ENCODE results near the gene ZNF19. TPM values are rescaled to one million over a fixed set of nuclear protein-coding genes. Genes with fewer than 3 reads are reported as not detected.

ZNF19 gene
- total RNA-seq, 1 experiment from 2014 or later, result 11.1 TPM

DNA sequence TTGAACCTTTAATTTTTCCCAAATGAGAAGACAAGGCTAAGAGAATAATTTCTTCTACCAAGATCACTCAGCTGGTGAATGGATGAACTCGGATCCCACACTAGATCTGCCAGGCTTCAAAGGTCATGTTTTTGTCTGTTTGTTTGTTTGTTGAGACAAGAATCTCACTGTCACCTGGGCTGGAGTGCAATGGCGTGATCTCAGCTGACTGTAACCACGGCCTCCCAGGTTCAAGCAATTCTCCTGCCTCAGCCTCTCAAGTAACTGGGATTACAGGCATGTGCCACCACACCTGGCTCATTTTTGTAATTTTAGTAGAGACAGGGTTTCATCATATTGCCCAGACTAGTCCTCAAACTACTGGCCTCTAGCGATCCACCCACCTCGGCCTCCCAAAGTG is 6.6 kb downstream of the ZNF19 start:
- DNase-seq, result no peak
- Mint-ChIP-seq H3K27ac (ENCODE audit: unreplicated experiment) (no peak overlapping the region), H3K27me3 (ENCODE audit: unreplicated experiment) (no peaks in the 10 kb centered on the region), H3K36me3 (ENCODE audit: insufficient read depth, unreplicated experiment) (peaks cover 15% of the 10 kb centered on the region), H3K9me3 (ENCODE audit: low read depth, unreplicated experiment) (no peaks in the 10 kb centered on the region), H3K4me1 (ENCODE audit: low read depth, unreplicated experiment) (peaks cover 11% of the 10 kb centered on the region), H3K4me3 (ENCODE audit: low read depth, unreplicated experiment) (no peak overlapping the region)
- BruUV-seq (replicated peaks), result no TSS peak
- CTCF ChIA-PET, result interaction anchor here (0.6 kb wide), 1 partner anchor 15 kb away, joined by 3 read pairs; no protein-coding TSS in a partner anchor
- TF ChIP-seq, protein P1, sequence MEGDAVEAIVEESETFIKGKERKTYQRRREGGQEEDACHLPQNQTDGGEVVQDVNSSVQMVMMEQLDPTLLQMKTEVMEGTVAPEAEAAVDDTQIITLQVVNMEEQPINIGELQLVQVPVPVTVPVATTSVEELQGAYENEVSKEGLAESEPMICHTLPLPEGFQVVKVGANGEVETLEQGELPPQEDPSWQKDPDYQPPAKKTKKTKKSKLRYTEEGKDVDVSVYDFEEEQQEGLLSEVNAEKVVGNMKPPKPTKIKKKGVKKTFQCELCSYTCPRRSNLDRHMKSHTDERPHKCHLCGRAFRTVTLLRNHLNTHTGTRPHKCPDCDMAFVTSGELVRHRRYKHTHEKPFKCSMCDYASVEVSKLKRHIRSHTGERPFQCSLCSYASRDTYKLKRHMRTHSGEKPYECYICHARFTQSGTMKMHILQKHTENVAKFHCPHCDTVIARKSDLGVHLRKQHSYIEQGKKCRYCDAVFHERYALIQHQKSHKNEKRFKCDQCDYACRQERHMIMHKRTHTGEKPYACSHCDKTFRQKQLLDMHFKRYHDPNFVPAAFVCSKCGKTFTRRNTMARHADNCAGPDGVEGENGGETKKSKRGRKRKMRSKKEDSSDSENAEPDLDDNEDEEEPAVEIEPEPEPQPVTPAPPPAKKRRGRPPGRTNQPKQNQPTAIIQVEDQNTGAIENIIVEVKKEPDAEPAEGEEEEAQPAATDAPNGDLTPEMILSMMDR (IDR thresholded peaks at IDR 0.05; ENCODE audit: unreplicated experiment), result no peak
- intact Hi-C loops (cut with micrococcal nuclease; ENCODE audit: unreplicated experiment), result loop anchor here (5.0 kb wide), 2 partner anchors 55 to 125 kb away; no protein-coding TSS in a partner anchor

DNA sequence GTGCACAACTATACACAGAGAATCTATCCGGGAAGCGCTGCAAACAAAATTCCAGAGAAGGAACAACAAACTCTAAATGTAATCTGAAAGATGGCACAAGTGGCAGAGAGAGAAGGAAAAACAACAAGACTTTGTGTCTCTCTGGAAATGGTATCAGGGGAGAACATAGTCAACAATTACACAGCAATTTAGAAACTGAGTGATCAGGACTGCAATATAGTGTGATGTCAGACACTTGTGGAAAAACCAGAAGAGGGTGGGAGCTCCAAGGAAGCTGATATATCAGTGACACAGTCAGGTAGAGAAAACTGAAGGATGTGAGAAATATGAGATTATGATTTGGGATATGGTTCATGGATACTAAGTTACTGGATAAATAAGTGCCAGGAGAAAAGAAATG is 8.2 kb downstream of the ZNF19 start:
- intact Hi-C loops (cut with micrococcal nuclease; ENCODE audit: unreplicated experiment), result loop anchor here (5.0 kb wide), 2 partner anchors 54 to 126 kb away; no protein-coding TSS in a partner anchor
- H3K27me3 Mint-ChIP-seq (ENCODE audit: unreplicated experiment), result no peaks in the 10 kb centered on the region
- no peak overlapping the region for H3K4me3 Mint-ChIP-seq (ENCODE audit: low read depth, unreplicated experiment)
- no TSS peak for BruUV-seq (replicated peaks)
- TF ChIP-seq, protein P1 (IDR thresholded peaks at IDR 0.05; ENCODE audit: unreplicated experiment), result no peak
- peaks cover 25% of the 10 kb centered on the region for H3K36me3 Mint-ChIP-seq (ENCODE audit: insufficient read depth, unreplicated experiment)
- DNase-seq, result no peak
- no peak overlapping the region for H3K27ac Mint-ChIP-seq (ENCODE audit: unreplicated experiment)
- peaks cover 3% of the 10 kb centered on the region for H3K9me3 Mint-ChIP-seq (ENCODE audit: low read depth, unreplicated experiment)
- peaks cover 11% of the 10 kb centered on the region for H3K4me1 Mint-ChIP-seq (ENCODE audit: low read depth, unreplicated experiment)
- CTCF ChIA-PET, result no interaction called here

DNA sequence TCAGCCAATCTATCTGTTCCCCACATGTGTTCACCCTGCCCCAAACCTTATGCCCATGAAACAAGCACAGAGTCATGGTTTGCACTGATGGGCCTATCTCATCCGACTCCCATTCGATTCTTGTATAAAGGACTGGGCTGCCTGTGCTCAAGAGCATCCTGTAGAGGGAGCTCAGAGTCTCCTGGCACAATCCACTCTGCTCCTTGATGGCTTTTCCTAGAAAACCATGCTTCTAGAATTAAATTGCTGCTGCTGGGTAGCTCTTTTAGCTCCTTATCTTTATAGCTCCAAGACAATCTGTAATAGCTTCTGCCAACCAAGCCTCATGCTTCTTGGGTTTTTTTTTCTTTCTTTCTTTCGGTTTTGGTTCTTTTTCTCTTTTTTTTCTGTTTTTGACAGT is 9.7 kb downstream of the ZNF19 start:
- intact Hi-C loops (cut with micrococcal nuclease; ENCODE audit: unreplicated experiment), result loop anchor here (1.0 kb wide), 2 partner anchors 58 to 63 kb away; no protein-coding TSS in a partner anchor
- DNase-seq, result peak; percentile 45
- Mint-ChIP-seq H3K4me3 (ENCODE audit: low read depth, unreplicated experiment) (no peak overlapping the region), H3K9me3 (ENCODE audit: low read depth, unreplicated experiment) (peaks cover 3% of the 10 kb centered on the region), H3K4me1 (ENCODE audit: low read depth, unreplicated experiment) (peaks cover 11% of the 10 kb centered on the region), H3K27ac (ENCODE audit: unreplicated experiment) (no peak overlapping the region), H3K36me3 (ENCODE audit: insufficient read depth, unreplicated experiment) (peaks cover 23% of the 10 kb centered on the region), H3K27me3 (ENCODE audit: unreplicated experiment) (no peaks in the 10 kb centered on the region)
- TF ChIP-seq, protein P1 (IDR thresholded peaks at IDR 0.05; ENCODE audit: unreplicated experiment), result peak; percentile 64
- no TSS peak for BruUV-seq (replicated peaks)
- CTCF ChIA-PET, result interaction anchor here (0.6 to 1.1 kb wide), 14 partner anchors 10 to 134 kb away, joined by 3 to 10 read pairs (median 4); partner anchors contain the start of genes ZNF19 and ZNF23

DNA sequence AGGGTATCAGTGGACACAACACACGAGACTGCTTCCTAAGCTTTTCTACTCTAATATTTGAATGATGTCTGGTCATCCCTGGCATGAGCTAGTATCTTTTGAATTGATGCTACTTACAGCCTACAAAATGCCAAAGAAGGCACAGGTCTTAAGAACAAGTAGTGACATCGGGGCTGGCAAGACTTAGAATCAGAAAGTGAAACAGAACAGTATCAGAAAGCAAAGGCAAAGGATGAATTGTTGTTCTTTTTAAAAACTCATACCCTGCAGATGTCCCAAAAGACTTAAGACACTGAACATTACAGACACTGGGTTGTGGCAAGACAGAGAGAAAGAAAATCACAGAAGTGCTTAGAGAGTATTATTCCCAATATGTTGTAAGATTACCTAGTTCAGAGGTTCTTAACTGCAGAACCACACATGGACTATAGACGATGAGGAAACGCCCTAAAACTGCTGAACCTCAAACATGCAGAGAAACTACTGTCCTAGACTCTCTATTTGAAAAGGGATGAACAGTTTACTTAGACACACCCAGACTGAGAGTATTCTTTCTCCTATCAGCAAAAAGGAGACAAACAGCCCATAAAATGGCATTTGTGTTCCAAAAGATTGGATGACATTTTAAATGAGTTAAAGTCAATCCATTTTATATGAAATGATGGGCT is 12.5 kb downstream of the ZNF19 start:
- CTCF ChIA-PET, result no interaction called here
- peaks cover 14% of the 10 kb centered on the region for H3K36me3 Mint-ChIP-seq (ENCODE audit: insufficient read depth, unreplicated experiment)
- no peak for DNase-seq
- H3K27me3 Mint-ChIP-seq (ENCODE audit: unreplicated experiment), result no peaks in the 10 kb centered on the region
- H3K27ac Mint-ChIP-seq (ENCODE audit: unreplicated experiment), result no peak overlapping the region
- TF ChIP-seq, protein P1 (IDR thresholded peaks at IDR 0.05; ENCODE audit: unreplicated experiment), result no peak
- intact Hi-C loops (cut with micrococcal nuclease; ENCODE audit: unreplicated experiment), result no loop called here
- no peaks in the 10 kb centered on the region for H3K4me1 Mint-ChIP-seq (ENCODE audit: low read depth, unreplicated experiment)
- peaks cover 3% of the 10 kb centered on the region for H3K9me3 Mint-ChIP-seq (ENCODE audit: low read depth, unreplicated experiment)
- H3K4me3 Mint-ChIP-seq (ENCODE audit: low read depth, unreplicated experiment), result no peak overlapping the region
- BruUV-seq (replicated peaks), result no TSS peak

All from Calu3 (cell line).